Endothelial cell of umbilical vein (primary cell): ENCODE measurements around the gene UBR4. TPM values are rescaled to one million over a fixed set of nuclear protein-coding genes. Genes with fewer than 3 reads are reported as not detected.

Source experiments
- BruUV-seq: library from RNA; stranded (reverse); fragments of 400-500 nt; replicated peaks from 2 replicates; lab custom pipeline; 2021; lab: Mats Ljungman, UMichigan
- CTCF ChIA-PET: fragments of 300-600, 350-600 bp; sonication (Branson Sonifier 250); formaldehyde crosslinking; loops from one replicate; lab custom pipeline; 2021; ENCODE audit warnings: antibody characterized with exemption, inconsistent platforms; lab: Charles Lee
- POLR2A ChIA-PET: fragments of 300-600, 350-600 bp; sonication (Branson Sonifier 250); formaldehyde crosslinking; loops from one replicate; lab custom pipeline; 2021; ENCODE audit warnings: antibody characterized with exemption, inconsistent platforms; lab: Charles Lee
- DNase-seq: peaks from one replicate; pipeline ENCODE4 v3.0.0-alpha.2; 2011; ENCODE audit warnings: low read depth, low spot score
- FAIRE-seq: peaks from 2 replicates; lab custom pipeline; 2011; peaks lifted over from hg19 to GRCh38; lab: Jason Lieb, UNC
- H2AFZ ChIP-seq: 2 replicates; pipeline ENCODE4 v1.6.0; 2012; ENCODE audit warnings: low read depth, low read length, control low read depth, inconsistent platforms
- H3K27ac ChIP-seq: 2 replicates; pipeline ENCODE4 v1.5.1; 2011; ENCODE audit warnings: low read depth, mild to moderate bottlenecking, control low read depth, low read length, moderate library complexity; ENCODE audit not compliant: insufficient read depth
- H3K27me3 ChIP-seq, 2 experiments: 2 replicates each; pipeline versions ENCODE4 v1.6.0 to v1.6.1; 2011; ENCODE audit warnings: low read length in 2 of 2, mixed read lengths in 1 of 2; ENCODE audit not compliant: control insufficient read depth in 2 of 2, insufficient read depth in 2 of 2
- H3K36me3 ChIP-seq, 2 experiments: 2 replicates in 1 of 2; 3 replicates in 1 of 2; pipeline ENCODE4 v1.5.1; 2011; ENCODE audit warnings: low read length in 2 of 2, mild to moderate bottlenecking in 1 of 2, moderate library complexity in 1 of 2; ENCODE audit not compliant: control insufficient read depth in 2 of 2, insufficient read depth in 2 of 2; ENCODE audit errors: extremely low read depth in 1 of 2
- H3K4me1 ChIP-seq: 3 replicates; pipeline ENCODE4 v1.5.1; 2011; ENCODE audit warnings: mild to moderate bottlenecking, low read length; ENCODE audit not compliant: control insufficient read depth, insufficient read depth; ENCODE audit errors: extremely low read depth
- H3K4me2 ChIP-seq: 2 replicates; pipeline ENCODE4 v1.6.1; 2011; ENCODE audit warnings: low read length, control low read depth, mixed read lengths; ENCODE audit not compliant: insufficient read depth
- H3K4me3 ChIP-seq, 3 experiments: fragments of 200-600 bp in 1 of 3; sonication (generic), shearing (Covaris generic) in 1 of 3; replicated peaks in 1 of 3; 2 replicates each; pipeline ENCODE4 v1.5.1; 2011 to 2016; ENCODE audit warnings: control low read depth in 3 of 3, low read length in 3 of 3, mild to moderate bottlenecking in 2 of 3, inconsistent platforms in 1 of 3, low read depth in 1 of 3, moderate library complexity in 1 of 3; ENCODE audit not compliant: insufficient read depth in 1 of 3
- H3K79me2 ChIP-seq: 2 replicates; pipeline ENCODE4 v1.6.0; 2012; ENCODE audit warnings: low read length, inconsistent platforms; ENCODE audit not compliant: control insufficient read depth, insufficient read depth
- H3K9ac ChIP-seq: replicated peaks from 2 replicates; pipeline ENCODE3; 2011; ENCODE audit warnings: low read length, control low read depth; ENCODE audit not compliant: insufficient read depth; ENCODE audit errors: extremely low read depth
- H3K9me1 ChIP-seq: replicated peaks from 3 replicates; pipeline ENCODE4 v1.6.0; 2011; ENCODE audit warnings: mild to moderate bottlenecking, low read length; ENCODE audit not compliant: control insufficient read depth, insufficient read depth; ENCODE audit errors: extremely low read depth
- H3K9me3 ChIP-seq: replicated peaks from 2 replicates; pipeline ENCODE4 v1.5.1; 2012; ENCODE audit warnings: low read length, inconsistent platforms; ENCODE audit not compliant: control insufficient read depth, insufficient read depth
- H4K20me1 ChIP-seq: replicated peaks from 2 replicates; pipeline ENCODE3; 2011; ENCODE audit warnings: mild to moderate bottlenecking, low read length; ENCODE audit not compliant: control insufficient read depth, insufficient read depth; ENCODE audit errors: extremely low read depth
- CTCF ChIP-seq, 2 donors: IDR thresholded peaks; 1 replicate in 1 of 2; 2 replicates in 1 of 2; pipeline ENCODE4 v1.5.1; 2011; ENCODE audit warnings: low read length in 2 of 2, mild to moderate bottlenecking in 2 of 2, moderate library complexity in 2 of 2, control low read depth in 1 of 2, inconsistent platforms in 1 of 2, low read depth in 1 of 2; ENCODE audit not compliant: insufficient read depth in 1 of 2; ENCODE audit errors: extremely low read depth in 1 of 2
- EZH2 ChIP-seq: IDR thresholded peaks from 2 replicates; pipeline ENCODE4 v1.6.1; 2012; ENCODE audit warnings: borderline replicate concordance, low read depth, mild to moderate bottlenecking, moderate library complexity, low read length, inconsistent platforms; ENCODE audit not compliant: severe bottlenecking
- FOS ChIP-seq: IDR thresholded peaks from 2 replicates; pipeline ENCODE4 v1.6.1; 2011; ENCODE audit warnings: mild to moderate bottlenecking, low read length, moderate library complexity, borderline replicate concordance; ENCODE audit not compliant: insufficient read depth
- GATA2 ChIP-seq: IDR thresholded peaks from 2 replicates; pipeline ENCODE4 v1.7.0; 2011; ENCODE audit warnings: low read depth, mild to moderate bottlenecking, moderate library complexity, mixed read lengths, low read length; ENCODE audit not compliant: insufficient read length, insufficient read depth
- MAX ChIP-seq: IDR thresholded peaks from 2 replicates; pipeline ENCODE4 v1.6.1; 2011; ENCODE audit not compliant: insufficient read depth, insufficient read length
- MYC ChIP-seq: IDR thresholded peaks from one replicate; pipeline ENCODE4 v1.6.1; 2011; ENCODE audit warnings: mild to moderate bottlenecking, low read depth, low read length
- POLR2A ChIP-seq: IDR thresholded peaks from 2 replicates; pipeline ENCODE4 v1.6.1; 2012; ENCODE audit warnings: low read depth, mild to moderate bottlenecking, control low read depth, low read length
- POLR2AphosphoS5 ChIP-seq: IDR thresholded peaks from 2 replicates; pipeline ENCODE4 v1.6.1; 2012; ENCODE audit warnings: low read depth, mild to moderate bottlenecking, control low read depth, low read length, moderate library complexity; ENCODE audit not compliant: insufficient read depth
- dilution Hi-C: fragments of 300-500 bp; cut with MboI; formaldehyde crosslinking; loops from one replicate; pipeline ENCODE4 v1.15.0; 2019; ENCODE audit warnings: low sequenced_read_pairs; ENCODE audit not compliant: extremely low pct_ligation_motif_present
- intact Hi-C: fragments of 100-400 bp; cut with micrococcal nuclease; formaldehyde crosslinking; loops from one replicate; pipeline ENCODE4 v1.10.0; 2022
- polyA plus RNA-seq, 4 experiments: library from polyadenylated mRNA; depleted of rRNA in 3 of 4; stranded (reverse) in 3 of 4; unstranded in 1 of 4; fragments of >200 nt; gene quantifications; 2 replicates each; pipeline versions ENCODE4 v1.2.1 to v1.2.3, GENCODE V29; 2011 to 2012; ENCODE audit warnings: missing spikeins in 1 of 4
- total RNA-seq: library from RNA; stranded (reverse); gene quantifications from 2 replicates; pipeline ENCODE4 v1.2.3, GENCODE V29; 2021

Gene UBR4
- total and polyA plus RNA-seq, 2 donors (not counting 3 experiments of a cell fraction or from before 2014, with no cell fraction given) = 125 to 150 TPM

GRCh38 chr1:19045898-19046880 lies 163.9 kb downstream of the UBR4 start:
- no peaks in the 10 kb centered on the region for H3K9me3 ChIP-seq
- POLR2A ChIA-PET = no interaction called here
- H3K4me1 ChIP-seq = no peaks in the 10 kb centered on the region
- no peaks in the 10 kb centered on the region for H3K36me3 ChIP-seq
- H2AFZ ChIP-seq = no peak overlapping the region
- no peak overlapping the region for H3K27ac ChIP-seq
- H3K4me3 ChIP-seq = no peak overlapping the region
- CTCF ChIA-PET = no interaction called here
- no peak for TF ChIP-seq FOS
- TF ChIP-seq POLR2AphosphoS5 = no peak
- TF ChIP-seq POLR2A = no peak
- TF ChIP-seq CTCF (IDR thresholded peaks at IDR 0.05; ENCODE audit: extremely low read depth in 1 of 2, insufficient read depth in 1 of 2, low read depth in 1 of 2, low read length in 2 of 2) = no peak
- no peak for TF ChIP-seq MAX
- TF ChIP-seq MYC = no peak
- TF ChIP-seq GATA2 = no peak
- no peak for TF ChIP-seq EZH2
- BruUV-seq = no TSS peak
- intact Hi-C loops (no loop called here), dilution Hi-C loops (no loop called here)
- no peak overlapping the region for H3K9ac ChIP-seq
- no peaks in the 10 kb centered on the region for H3K79me2 ChIP-seq
- H3K4me2 ChIP-seq = no peak overlapping the region
- peaks cover 0 to 6% of the 10 kb centered on the region in 2 experiments for H3K27me3 ChIP-seq
- no peak for DNase-seq
- no peak for FAIRE-seq
- no peaks in the 10 kb centered on the region for H4K20me1 ChIP-seq
- H3K9me1 ChIP-seq = no peaks in the 10 kb centered on the region
